Measurements from ENCODE around the gene YIF1B. TPM values are rescaled to one million over a fixed set of nuclear protein-coding genes. Genes with fewer than 3 reads are reported as not detected.

The YIF1B gene
- total RNA-seq, 1 experiment from 2014 or later: 73.2 TPM

GRCh38 chr19:38306236-38306635, 9.5 kb downstream of the YIF1B start:
- Histone ChIP-seq H2BK15ac (ENCODE audit: low read depth, low read length) (no peak overlapping the region), H3K4ac (ENCODE audit: low read depth, low read length) (no peak overlapping the region), H3K27ac (ENCODE audit: insufficient read length, low read depth, low read length) (no peak overlapping the region), H3K79me1 (ENCODE audit: insufficient read depth, low read depth, low read length, poor library complexity, severe bottlenecking) (no peaks in the 10 kb centered on the region), H3K4me1 (ENCODE audit: insufficient read depth, low read length) (no peaks in the 10 kb centered on the region), H3K9ac (ENCODE audit: extremely low read depth, insufficient read length, low read length) (no peak overlapping the region), H3K56ac (ENCODE audit: insufficient read length, low read depth, low read length) (no peak overlapping the region), H3K18ac (ENCODE audit: insufficient read length, low read depth, low read length) (no peak overlapping the region), H2BK12ac (ENCODE audit: insufficient read length, low read depth, low read length) (no peak overlapping the region), H4K20me1 (ENCODE audit: control insufficient read depth, insufficient read depth, insufficient read length) (no peaks in the 10 kb centered on the region), H3K79me2 (ENCODE audit: insufficient read depth, low read length) (no peaks in the 10 kb centered on the region), H3K23me2 (ENCODE audit: insufficient read length, low read depth, low read length, poor library complexity, severe bottlenecking) (no peaks in the 10 kb centered on the region), H2BK5ac (ENCODE audit: insufficient read length, low read length) (no peak overlapping the region), H3T11ph (ENCODE audit: low read length) (no peak overlapping the region), H4K5ac (ENCODE audit: insufficient read length, low read depth, low read length) (no peak overlapping the region), H4K91ac (ENCODE audit: insufficient read length, low read depth, low read length) (no peak overlapping the region), H2AK5ac (ENCODE audit: insufficient read length, low read length) (no peak overlapping the region), H3K9me3 (ENCODE audit: control insufficient read depth, low read depth, low read length) (no peaks in the 10 kb centered on the region), H3K27me3 (ENCODE audit: insufficient read depth, low read length) (no peaks in the 10 kb centered on the region), H3K14ac (ENCODE audit: insufficient read depth, low read length) (no peak overlapping the region), H4K8ac (replicated peaks; ENCODE audit: insufficient read length, low read depth, low read length) (no peak overlapping the region), H3K23ac (ENCODE audit: insufficient read length, low read depth, low read length) (no peak overlapping the region), H2BK120ac (ENCODE audit: low read depth, low read length, poor library complexity, severe bottlenecking) (no peak overlapping the region), H2BK20ac (ENCODE audit: low read depth, low read length, poor library complexity, severe bottlenecking) (no peak overlapping the region), H2AFZ (ENCODE audit: low read length) (no peak overlapping the region), H3K4me2 (ENCODE audit: insufficient read depth, insufficient read length, low read length) (no peak overlapping the region)
- H3K36me3 Mint-ChIP-seq (ENCODE audit: insufficient read depth in 1 of 3, low read depth in 3 of 3): peaks cover 3 to 22% (median 8%) of the 10 kb centered on the region in 3 experiments; a peak in 6 of 7 replicates
- no peak for TF ChIP-seq CTCF (conservative IDR thresholded peaks at IDR 0.05)
- no peak overlapping the region for H3K27ac Mint-ChIP-seq
- DNase-seq: no peak
- no peaks in the 10 kb centered on the region for H3K9me3 Mint-ChIP-seq
- WGBS (ENCODE audit: extremely low coverage, insufficient read length, low lambda C conversion rate): no CpG with 5 or more reads among the region's 3 CpGs
- H3K4me3 Mint-ChIP-seq: no peak overlapping the region; a peak in 1 of 5 replicates
- H3K27me3 Mint-ChIP-seq (ENCODE audit: low read depth): no peaks in the 10 kb centered on the region
- peaks cover 8 to 10% of the 10 kb centered on the region in 2 experiments; a peak in 3 of 4 replicates for H3K4me1 Mint-ChIP-seq
